COLO668 (cell line): ENCODE data around the gene PCBP3.

ENCODE experiments used
- DNase-seq: peaks from one replicate; lab custom pipeline; 2025; ENCODE audit not compliant: unreplicated experiment; lab: John Stamatoyannopoulos, UW

The PCBP3 gene

GRCh38 chr21:45778686-45779085 is 135.2 kb downstream of the PCBP3 start:
- DNase-seq = no peak

- no peak for DNase-seq
These were observed 135.7 kb downstream of the PCBP3 start for GRCh38 chr21:45779226-45779625.

GRCh38 chr21:45780647-45781046 is 137.1 kb downstream of the PCBP3 start:
- DNase-seq = no peak

- DNase-seq = no peak
These were observed 138.2 kb downstream of the PCBP3 start for GRCh38 chr21:45781741-45782140.

- DNase-seq = no peak
These were observed 143.1 kb downstream of the PCBP3 start for GRCh38 chr21:45786660-45787059.

GRCh38 chr21:45787371-45787770 is 143.8 kb downstream of the PCBP3 start:
- no peak for DNase-seq

GRCh38 chr21:45788198-45788597 is 144.7 kb downstream of the PCBP3 start:
- DNase-seq = no peak

GRCh38 chr21:45788637-45789506 is 145.3 kb downstream of the PCBP3 start:
- no peak for DNase-seq

- DNase-seq = no peak
These were observed 146.9 kb downstream of the PCBP3 start for GRCh38 chr21:45790427-45790826.

- no peak for DNase-seq
These were observed 148.3 kb downstream of the PCBP3 start for GRCh38 chr21:45791562-45792418.

- DNase-seq = no peak
These were observed 149.3 kb downstream of the PCBP3 start for GRCh38 chr21:45792682-45793383.

- no peak for DNase-seq
These were observed 150.5 kb downstream of the PCBP3 start for GRCh38 chr21:45794027-45794426.

GRCh38 chr21:45796003-45796402 is 152.5 kb downstream of the PCBP3 start:
- no peak for DNase-seq

- no peak for DNase-seq
These were observed 153.8 kb downstream of the PCBP3 start for GRCh38 chr21:45797338-45797737.

GRCh38 chr21:45799765-45800338 is 156.3 kb downstream of the PCBP3 start:
- DNase-seq = no peak

- DNase-seq = no peak
These were observed 157.0 kb downstream of the PCBP3 start for GRCh38 chr21:45800339-45801080.

- no peak for DNase-seq
These were observed 157.8 kb downstream of the PCBP3 start for GRCh38 chr21:45801129-45801964.

GRCh38 chr21:45801989-45802388 is 158.5 kb downstream of the PCBP3 start:
- no peak for DNase-seq

GRCh38 chr21:45802425-45802824 is 158.9 kb downstream of the PCBP3 start:
- DNase-seq = no peak
